Endothelial cell of umbilical vein (primary cell): ENCODE results near the gene CSK. TPM values are rescaled to one million over a fixed set of nuclear protein-coding genes. Genes with fewer than 3 reads are reported as not detected.

ENCODE experiments used
- BruUV-seq: library from RNA; stranded (reverse); fragments of 400-500 nt; replicated peaks from 2 replicates; lab custom pipeline; 2021; lab: Mats Ljungman, UMichigan
- CTCF ChIA-PET: fragments of 300-600, 350-600 bp; sonication (Branson Sonifier 250); formaldehyde crosslinking; loops from one replicate; lab custom pipeline; 2021; ENCODE audit warnings: antibody characterized with exemption, inconsistent platforms; lab: Charles Lee
- POLR2A ChIA-PET: fragments of 300-600, 350-600 bp; sonication (Branson Sonifier 250); formaldehyde crosslinking; loops from one replicate; lab custom pipeline; 2021; ENCODE audit warnings: antibody characterized with exemption, inconsistent platforms; lab: Charles Lee
- DNase-seq: peaks from one replicate; pipeline ENCODE4 v3.0.0-alpha.2; 2011; ENCODE audit warnings: low read depth, low spot score
- FAIRE-seq: peaks from 2 replicates; lab custom pipeline; 2011; peaks lifted over from hg19 to GRCh38; lab: Jason Lieb, UNC
- H2AFZ ChIP-seq: 2 replicates; pipeline ENCODE4 v1.6.0; 2012; ENCODE audit warnings: low read depth, low read length, control low read depth, inconsistent platforms
- H3K27ac ChIP-seq: 2 replicates; pipeline ENCODE4 v1.5.1; 2011; ENCODE audit warnings: low read depth, mild to moderate bottlenecking, control low read depth, low read length, moderate library complexity; ENCODE audit not compliant: insufficient read depth
- H3K27me3 ChIP-seq, 2 experiments: 2 replicates each; pipeline versions ENCODE4 v1.6.0 to v1.6.1; 2011; ENCODE audit warnings: low read length in 2 of 2, mixed read lengths in 1 of 2; ENCODE audit not compliant: control insufficient read depth in 2 of 2, insufficient read depth in 2 of 2
- H3K36me3 ChIP-seq, 2 experiments: 2 replicates in 1 of 2; 3 replicates in 1 of 2; pipeline ENCODE4 v1.5.1; 2011; ENCODE audit warnings: low read length in 2 of 2, mild to moderate bottlenecking in 1 of 2, moderate library complexity in 1 of 2; ENCODE audit not compliant: control insufficient read depth in 2 of 2, insufficient read depth in 2 of 2; ENCODE audit errors: extremely low read depth in 1 of 2
- H3K4me1 ChIP-seq: 3 replicates; pipeline ENCODE4 v1.5.1; 2011; ENCODE audit warnings: mild to moderate bottlenecking, low read length; ENCODE audit not compliant: control insufficient read depth, insufficient read depth; ENCODE audit errors: extremely low read depth
- H3K4me2 ChIP-seq: 2 replicates; pipeline ENCODE4 v1.6.1; 2011; ENCODE audit warnings: low read length, control low read depth, mixed read lengths; ENCODE audit not compliant: insufficient read depth
- H3K4me3 ChIP-seq, 3 experiments: fragments of 200-600 bp in 1 of 3; sonication (generic), shearing (Covaris generic) in 1 of 3; replicated peaks in 1 of 3; 2 replicates each; pipeline ENCODE4 v1.5.1; 2011 to 2016; ENCODE audit warnings: control low read depth in 3 of 3, low read length in 3 of 3, mild to moderate bottlenecking in 2 of 3, inconsistent platforms in 1 of 3, low read depth in 1 of 3, moderate library complexity in 1 of 3; ENCODE audit not compliant: insufficient read depth in 1 of 3
- H3K79me2 ChIP-seq: 2 replicates; pipeline ENCODE4 v1.6.0; 2012; ENCODE audit warnings: low read length, inconsistent platforms; ENCODE audit not compliant: control insufficient read depth, insufficient read depth
- H3K9ac ChIP-seq: replicated peaks from 2 replicates; pipeline ENCODE3; 2011; ENCODE audit warnings: low read length, control low read depth; ENCODE audit not compliant: insufficient read depth; ENCODE audit errors: extremely low read depth
- H3K9me1 ChIP-seq: replicated peaks from 3 replicates; pipeline ENCODE4 v1.6.0; 2011; ENCODE audit warnings: mild to moderate bottlenecking, low read length; ENCODE audit not compliant: control insufficient read depth, insufficient read depth; ENCODE audit errors: extremely low read depth
- H3K9me3 ChIP-seq: replicated peaks from 2 replicates; pipeline ENCODE4 v1.5.1; 2012; ENCODE audit warnings: low read length, inconsistent platforms; ENCODE audit not compliant: control insufficient read depth, insufficient read depth
- H4K20me1 ChIP-seq: replicated peaks from 2 replicates; pipeline ENCODE3; 2011; ENCODE audit warnings: mild to moderate bottlenecking, low read length; ENCODE audit not compliant: control insufficient read depth, insufficient read depth; ENCODE audit errors: extremely low read depth
- EZH2 ChIP-seq: IDR thresholded peaks from 2 replicates; pipeline ENCODE4 v1.6.1; 2012; ENCODE audit warnings: borderline replicate concordance, low read depth, mild to moderate bottlenecking, moderate library complexity, low read length, inconsistent platforms; ENCODE audit not compliant: severe bottlenecking
- FOS ChIP-seq: IDR thresholded peaks from 2 replicates; pipeline ENCODE4 v1.6.1; 2011; ENCODE audit warnings: mild to moderate bottlenecking, low read length, moderate library complexity, borderline replicate concordance; ENCODE audit not compliant: insufficient read depth
- GATA2 ChIP-seq: IDR thresholded peaks from 2 replicates; pipeline ENCODE4 v1.7.0; 2011; ENCODE audit warnings: low read depth, mild to moderate bottlenecking, moderate library complexity, mixed read lengths, low read length; ENCODE audit not compliant: insufficient read length, insufficient read depth
- JUN ChIP-seq: IDR thresholded peaks from 2 replicates; pipeline ENCODE4 v1.6.1; 2011; ENCODE audit warnings: borderline replicate concordance, low read depth; ENCODE audit not compliant: insufficient read length, insufficient read depth
- MYC ChIP-seq: IDR thresholded peaks from one replicate; pipeline ENCODE4 v1.6.1; 2011; ENCODE audit warnings: mild to moderate bottlenecking, low read depth, low read length
- POLR2A ChIP-seq: IDR thresholded peaks from 2 replicates; pipeline ENCODE4 v1.6.1; 2012; ENCODE audit warnings: low read depth, mild to moderate bottlenecking, control low read depth, low read length
- POLR2AphosphoS5 ChIP-seq: IDR thresholded peaks from 2 replicates; pipeline ENCODE4 v1.6.1; 2012; ENCODE audit warnings: low read depth, mild to moderate bottlenecking, control low read depth, low read length, moderate library complexity; ENCODE audit not compliant: insufficient read depth
- dilution Hi-C: fragments of 300-500 bp; cut with MboI; formaldehyde crosslinking; loops from one replicate; pipeline ENCODE4 v1.15.0; 2019; ENCODE audit warnings: low sequenced_read_pairs; ENCODE audit not compliant: extremely low pct_ligation_motif_present
- intact Hi-C: fragments of 100-400 bp; cut with micrococcal nuclease; formaldehyde crosslinking; loops from one replicate; pipeline ENCODE4 v1.10.0; 2022
- polyA plus RNA-seq, 4 experiments: library from polyadenylated mRNA; depleted of rRNA in 3 of 4; stranded (reverse) in 3 of 4; unstranded in 1 of 4; fragments of >200 nt; gene quantifications; 2 replicates each; pipeline versions ENCODE4 v1.2.1 to v1.2.3, GENCODE V29; 2011 to 2012; ENCODE audit warnings: missing spikeins in 1 of 4
- total RNA-seq: library from RNA; stranded (reverse); gene quantifications from 2 replicates; pipeline ENCODE4 v1.2.3, GENCODE V29; 2021
- TF ChIP-seq, protein P1 (sequence below): IDR thresholded peaks from 2 replicates; pipeline ENCODE4 v1.6.1; 2011; ENCODE audit not compliant: insufficient read depth, insufficient read length
- TF ChIP-seq, protein P2 (sequence below), 2 donors: IDR thresholded peaks; 1 replicate in 1 of 2; 2 replicates in 1 of 2; pipeline ENCODE4 v1.5.1; 2011; ENCODE audit warnings: low read length in 2 of 2, mild to moderate bottlenecking in 2 of 2, moderate library complexity in 2 of 2, control low read depth in 1 of 2, inconsistent platforms in 1 of 2, low read depth in 1 of 2; ENCODE audit not compliant: insufficient read depth in 1 of 2; ENCODE audit errors: extremely low read depth in 1 of 2

Gene CSK
- total and polyA plus RNA-seq, 2 donors (not counting 3 experiments of a cell fraction or from before 2014, with no cell fraction given): 41.2 to 104 TPM

DNA sequence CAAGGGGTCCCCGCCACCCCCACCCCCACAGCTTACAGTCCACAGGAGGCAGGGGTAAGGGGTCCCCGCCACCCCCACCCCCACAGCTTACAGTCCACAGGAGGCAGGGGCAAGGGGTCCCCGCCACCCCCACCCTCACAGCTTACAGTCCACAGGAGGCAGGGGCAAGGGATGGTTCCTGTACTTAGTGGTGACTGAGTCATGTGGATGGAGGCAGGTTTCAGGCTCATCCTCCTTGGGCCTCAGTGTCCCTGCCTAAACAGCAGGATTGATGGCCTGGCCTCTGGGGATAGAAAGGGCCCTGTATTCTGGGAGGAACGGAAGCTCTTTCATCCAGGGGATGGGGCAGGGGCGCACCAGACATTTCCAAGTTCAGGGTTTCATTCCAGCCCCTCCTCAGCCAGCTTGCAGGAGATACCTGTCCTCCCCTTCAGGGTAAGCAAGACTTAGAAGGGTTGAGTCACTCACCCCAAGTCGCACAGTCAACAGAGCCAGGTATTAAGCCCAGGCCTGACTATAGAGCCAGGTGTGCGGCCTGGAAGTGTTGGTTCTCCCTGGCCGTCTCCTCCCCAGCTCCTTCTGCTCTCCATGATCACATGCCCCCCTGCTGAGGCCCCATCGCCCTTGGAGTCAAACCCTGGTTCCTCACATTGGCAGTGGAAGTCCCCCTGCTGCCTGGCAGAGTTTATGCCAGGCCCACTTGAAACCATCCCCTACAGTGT, 12.5 kb downstream of the CSK start:
- intact Hi-C loops: no loop called here
- Histone ChIP-seq H3K27me3 (no peaks in the 10 kb centered on the region), H3K79me2 (peaks cover 68% of the 10 kb centered on the region), H4K20me1 (no peaks in the 10 kb centered on the region), H3K4me1 (peaks cover 6% of the 10 kb centered on the region), H2AFZ (no peak overlapping the region), H3K4me2 (no peak overlapping the region), H3K4me3 (no peak overlapping the region), H3K36me3 (peaks cover 0 to 7% of the 10 kb centered on the region in 2 experiments), H3K9ac (no peak overlapping the region), H3K9me3 (no peaks in the 10 kb centered on the region), H3K9me1 (no peaks in the 10 kb centered on the region), H3K27ac (no peak overlapping the region)
- BruUV-seq: no TSS peak
- FAIRE-seq: no peak
- ChIA-PET CTCF (interaction anchor here (1.3 to 6.5 kb wide), 8 partner anchors 10 to 160 kb away, joined by 3 to 69 read pairs (median 10); partner anchors contain the start of gene CSK), POLR2A (interaction anchor here (0.6 kb wide), 1 partner anchor 155 kb away, joined by 3 read pairs; no protein-coding TSS in a partner anchor)
- no peak for DNase-seq
- TF ChIP-seq POLR2A (no peak), EZH2 (no peak), FOS (no peak)
- dilution Hi-C loops: no loop called here

DNA sequence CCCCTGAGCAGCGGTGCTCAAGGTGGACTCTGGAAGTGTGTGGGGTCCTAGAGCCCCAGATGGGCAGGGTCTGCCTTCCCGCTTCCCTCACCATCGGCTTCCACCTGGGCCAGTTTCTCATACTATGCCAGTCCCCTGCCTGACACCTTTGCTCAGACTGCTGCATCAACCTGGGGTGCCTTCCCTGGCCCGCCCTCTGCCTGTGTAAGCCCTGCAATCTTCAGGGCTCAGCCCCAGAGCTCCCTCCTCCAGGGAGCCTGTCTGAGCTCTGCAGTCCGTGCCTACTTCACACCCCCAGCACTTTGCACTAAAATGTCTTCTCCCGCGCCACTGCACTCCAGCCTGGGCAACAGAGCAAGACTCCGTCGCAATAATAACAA, 13.1 kb downstream of the CSK start:
- H3K36me3 ChIP-seq: peaks cover 0 to 4% of the 10 kb centered on the region in 2 experiments
- no peak overlapping the region for H3K27ac ChIP-seq
- FAIRE-seq (no peak), DNase-seq (no peak)
- ChIA-PET CTCF (interaction anchor here (1.3 to 6.5 kb wide), 3 partner anchors 23 to 158 kb away, joined by 3 to 69 read pairs (median 16); no protein-coding TSS in a partner anchor), POLR2A (no interaction called here)
- peaks cover 62% of the 10 kb centered on the region for H3K79me2 ChIP-seq
- dilution Hi-C loops: no loop called here
- BruUV-seq: no TSS peak
- H3K9me3 ChIP-seq: no peaks in the 10 kb centered on the region
- no peak overlapping the region for H2AFZ ChIP-seq
- no peak overlapping the region for H3K4me2 ChIP-seq
- no peaks in the 10 kb centered on the region for H3K27me3 ChIP-seq
- no peaks in the 10 kb centered on the region for H4K20me1 ChIP-seq
- no peak overlapping the region for H3K4me3 ChIP-seq
- intact Hi-C loops: no loop called here
- no peak overlapping the region for H3K9ac ChIP-seq
- TF ChIP-seq FOS: no peak
- no peak for TF ChIP-seq POLR2AphosphoS5
- TF ChIP-seq, protein P1, sequence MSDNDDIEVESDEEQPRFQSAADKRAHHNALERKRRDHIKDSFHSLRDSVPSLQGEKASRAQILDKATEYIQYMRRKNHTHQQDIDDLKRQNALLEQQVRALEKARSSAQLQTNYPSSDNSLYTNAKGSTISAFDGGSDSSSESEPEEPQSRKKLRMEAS: no peak
- no peak for TF ChIP-seq MYC
- no peak for TF ChIP-seq GATA2
- TF ChIP-seq JUN: no peak
- TF ChIP-seq EZH2: no peak
- TF ChIP-seq POLR2A: no peak
- TF ChIP-seq, protein P2, sequence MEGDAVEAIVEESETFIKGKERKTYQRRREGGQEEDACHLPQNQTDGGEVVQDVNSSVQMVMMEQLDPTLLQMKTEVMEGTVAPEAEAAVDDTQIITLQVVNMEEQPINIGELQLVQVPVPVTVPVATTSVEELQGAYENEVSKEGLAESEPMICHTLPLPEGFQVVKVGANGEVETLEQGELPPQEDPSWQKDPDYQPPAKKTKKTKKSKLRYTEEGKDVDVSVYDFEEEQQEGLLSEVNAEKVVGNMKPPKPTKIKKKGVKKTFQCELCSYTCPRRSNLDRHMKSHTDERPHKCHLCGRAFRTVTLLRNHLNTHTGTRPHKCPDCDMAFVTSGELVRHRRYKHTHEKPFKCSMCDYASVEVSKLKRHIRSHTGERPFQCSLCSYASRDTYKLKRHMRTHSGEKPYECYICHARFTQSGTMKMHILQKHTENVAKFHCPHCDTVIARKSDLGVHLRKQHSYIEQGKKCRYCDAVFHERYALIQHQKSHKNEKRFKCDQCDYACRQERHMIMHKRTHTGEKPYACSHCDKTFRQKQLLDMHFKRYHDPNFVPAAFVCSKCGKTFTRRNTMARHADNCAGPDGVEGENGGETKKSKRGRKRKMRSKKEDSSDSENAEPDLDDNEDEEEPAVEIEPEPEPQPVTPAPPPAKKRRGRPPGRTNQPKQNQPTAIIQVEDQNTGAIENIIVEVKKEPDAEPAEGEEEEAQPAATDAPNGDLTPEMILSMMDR (IDR thresholded peaks at IDR 0.05; ENCODE audit: extremely low read depth in 1 of 2, insufficient read depth in 1 of 2, low read depth in 1 of 2, low read length in 2 of 2): no peak
- peaks cover under 1% of the 10 kb centered on the region for H3K4me1 ChIP-seq
- no peaks in the 10 kb centered on the region for H3K9me1 ChIP-seq
